ENCODE results near the gene MUC6.

MUC6 gene

DNA sequence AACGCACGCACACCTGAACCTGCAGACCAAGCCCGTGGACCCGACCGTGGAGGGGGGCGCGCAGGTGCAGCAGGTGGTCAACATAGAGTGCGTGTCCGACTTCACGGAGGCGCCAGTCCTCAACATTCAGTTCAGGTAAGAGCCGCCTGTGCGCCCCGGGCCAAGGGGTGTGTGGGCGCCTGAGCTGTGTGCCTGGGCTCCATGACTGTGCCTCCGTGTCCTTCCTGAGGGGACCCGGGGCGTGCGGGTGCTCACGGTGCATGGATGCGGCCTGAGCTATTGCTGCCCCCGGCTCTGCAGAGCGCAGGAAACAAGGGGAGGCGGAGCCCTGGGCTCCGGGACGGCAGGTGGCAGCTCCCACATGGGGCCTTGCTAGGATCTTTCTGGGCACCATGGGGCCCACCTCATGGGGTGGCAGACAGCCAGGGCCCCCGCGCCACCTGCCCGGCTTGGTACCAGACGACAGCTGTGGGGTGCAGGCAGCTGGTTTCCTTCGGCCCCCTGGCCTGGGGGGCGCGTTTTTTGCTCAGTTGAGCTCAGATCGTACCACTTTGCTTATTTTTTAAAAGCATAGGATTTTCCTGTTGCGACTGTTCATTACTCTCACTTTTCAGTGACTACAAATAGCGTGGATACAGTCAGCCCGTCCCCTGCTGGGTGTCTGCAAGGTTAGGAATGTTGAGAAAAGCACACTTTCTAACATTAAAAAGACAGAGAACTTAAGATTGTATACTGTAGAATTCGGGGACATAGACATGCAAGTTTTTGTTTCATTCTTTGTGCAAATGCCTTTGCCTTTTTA, 28.3 kb downstream of the MUC6 start:
- no peak for DNase-seq (ENCODE audit: low read depth in 2 of 2)

- DNase-seq (ENCODE audit: low read depth in 2 of 2), result no peak
Observed at GRCh38 chr11:1007279-1007678, 29.2 kb downstream of the MUC6 start.

GRCh38 chr11:1006762-1007161, 29.8 kb downstream of the MUC6 start:
- DNase-seq (ENCODE audit: low read depth in 2 of 2), result no peak

GRCh38 chr11:1005928-1006327, 30.6 kb downstream of the MUC6 start:
- DNase-seq (ENCODE audit: low read depth in 2 of 2), result no peak

GRCh38 chr11:1003159-1003558, 33.4 kb downstream of the MUC6 start:
- DNase-seq (ENCODE audit: low read depth in 2 of 2), result no peak

GRCh38 chr11:1002406-1002984, 34.0 kb downstream of the MUC6 start:
- DNase-seq (ENCODE audit: low read depth in 2 of 2), result no peak

DNA sequence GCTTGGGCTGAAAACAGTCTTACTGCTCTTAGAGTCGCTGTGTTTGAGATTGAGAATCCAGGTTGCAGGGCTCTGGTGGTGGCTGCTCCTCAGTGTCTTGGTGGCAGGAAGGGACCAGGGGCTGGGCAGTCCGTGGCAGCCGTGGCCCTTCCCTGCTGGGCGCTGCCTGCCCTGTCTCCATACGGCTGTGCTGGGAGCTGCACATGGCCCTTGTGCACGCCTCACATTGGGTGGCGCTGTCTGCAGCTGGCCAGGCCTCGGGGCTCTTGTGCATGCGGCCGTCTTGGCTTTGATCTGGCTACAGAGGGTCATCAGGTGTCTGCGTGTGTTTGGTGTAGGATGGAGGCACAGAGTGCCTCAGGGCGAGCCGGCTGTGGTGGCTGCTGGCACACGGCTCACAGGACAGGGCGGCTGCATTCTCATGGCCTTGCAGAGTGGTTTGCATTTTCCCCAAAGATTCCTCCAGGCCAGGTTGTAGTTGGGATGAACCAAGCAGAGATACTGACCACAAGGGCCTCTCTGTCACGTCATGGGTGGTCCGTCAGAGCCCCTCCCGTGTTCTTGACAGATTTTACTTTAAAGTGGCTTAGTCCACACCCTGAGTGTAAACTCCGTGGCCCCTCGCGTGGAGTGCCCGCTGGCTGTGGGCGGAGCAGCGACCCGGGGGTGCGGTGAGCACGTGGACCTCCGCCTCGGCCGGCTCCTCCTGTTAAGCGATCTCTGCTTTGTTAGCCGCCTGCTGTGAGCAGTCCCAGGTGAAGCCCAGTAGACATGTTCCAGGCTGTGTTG, 34.7 kb downstream of the MUC6 start:
- no peak for DNase-seq (ENCODE audit: low read depth in 2 of 2)

GRCh38 chr11:1000357-1001278, 35.9 kb downstream of the MUC6 start:
- DNase-seq (ENCODE audit: low read depth in 2 of 2), result no peak

- DNase-seq (ENCODE audit: low read depth in 2 of 2), result no peak
Observed at GRCh38 chr11:999009-999408, 37.5 kb downstream of the MUC6 start.

GRCh38 chr11:997907-998306, 38.6 kb downstream of the MUC6 start:
- DNase-seq (ENCODE audit: low read depth in 2 of 2), result no peak

DNA sequence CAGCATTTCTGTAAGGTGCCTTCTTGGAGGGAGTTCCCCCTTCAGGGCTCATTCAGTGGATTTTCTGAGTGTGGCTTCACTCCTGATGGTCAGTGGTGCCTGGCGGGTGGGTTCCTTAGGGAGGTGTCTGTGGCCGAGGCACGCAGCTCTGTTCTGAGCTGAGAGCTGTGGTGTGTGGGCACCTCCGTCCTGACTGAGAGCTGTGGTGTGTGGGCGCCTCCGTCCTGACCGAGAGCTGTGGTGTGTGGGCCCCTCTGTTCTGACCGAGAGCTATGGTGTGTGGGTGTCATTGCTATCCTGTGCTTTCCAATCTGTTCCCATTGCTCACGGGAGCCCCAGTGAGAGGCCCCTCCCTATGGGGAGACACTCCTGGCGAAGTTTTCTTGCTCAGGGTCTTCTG, 39.8 kb downstream of the MUC6 start:
- DNase-seq (ENCODE audit: low read depth in 2 of 2), result no peak

DNA sequence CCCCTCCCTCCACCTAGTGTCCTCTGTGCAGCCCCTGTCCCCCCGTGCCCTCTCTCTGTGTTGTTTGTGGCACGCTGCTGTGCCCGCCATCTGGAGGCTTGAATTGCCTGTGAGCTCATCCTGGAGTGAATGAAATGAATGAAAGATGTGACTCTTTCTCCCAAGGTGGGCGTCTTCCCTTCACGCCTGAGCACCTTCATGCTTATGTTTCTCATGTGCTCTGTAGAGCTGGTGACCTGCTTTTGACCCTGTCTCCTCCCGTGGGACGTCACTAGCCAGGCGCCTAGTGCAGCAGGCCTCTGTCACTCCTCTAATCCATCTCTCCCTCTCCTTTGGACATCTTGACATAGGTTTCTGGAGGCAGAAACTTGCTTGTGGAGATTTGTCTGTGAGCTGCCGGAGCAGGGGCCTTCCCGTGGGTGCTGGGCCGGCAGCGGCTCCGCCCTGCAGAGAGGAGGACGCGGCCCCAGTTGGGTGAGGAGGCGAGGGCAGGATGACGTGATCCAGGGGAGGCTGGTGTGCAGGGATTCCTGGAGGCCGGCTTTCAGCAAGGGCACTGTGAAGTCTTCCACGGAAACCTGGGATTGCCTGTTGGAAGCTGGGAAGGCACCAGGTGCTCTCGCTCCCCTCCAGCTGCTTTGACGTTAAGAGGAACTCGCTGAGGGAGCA, 40.6 kb downstream of the MUC6 start:
- DNase-seq (ENCODE audit: low read depth in 2 of 2), result no peak

GRCh38 chr11:995044-995751, 41.3 kb downstream of the MUC6 start:
- no peak for DNase-seq (ENCODE audit: low read depth in 2 of 2)

DNA sequence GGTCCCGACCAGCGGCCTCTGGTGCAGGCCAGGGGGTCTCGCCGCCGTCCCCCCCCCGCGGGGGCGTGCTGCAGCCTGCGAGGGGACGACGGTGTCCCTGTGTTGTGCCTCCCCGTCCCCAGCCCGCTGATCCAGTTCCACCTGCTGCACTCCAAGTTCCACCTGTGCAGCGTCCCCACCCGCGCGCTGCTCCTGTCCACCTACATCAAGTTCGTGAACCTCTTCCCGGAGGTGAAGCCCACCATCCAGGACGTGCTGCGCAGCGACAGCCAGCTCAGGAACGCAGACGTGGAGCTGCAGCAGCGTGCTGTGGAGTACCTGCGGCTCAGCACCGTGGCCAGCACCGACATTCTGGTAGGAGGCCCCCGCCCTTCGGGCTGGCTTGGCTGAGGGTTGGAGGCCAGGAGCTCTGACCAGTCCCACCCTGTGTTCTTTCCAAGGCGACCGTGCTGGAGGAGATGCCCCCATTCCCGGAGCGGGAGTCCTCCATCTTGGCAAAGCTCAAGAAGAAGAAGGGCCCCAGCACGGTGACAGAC, 42.8 kb downstream of the MUC6 start:
- no peak for DNase-seq (ENCODE audit: low read depth in 2 of 2)

GRCh38 chr11:992577-992976, 43.9 kb downstream of the MUC6 start:
- no peak for DNase-seq (ENCODE audit: low read depth in 2 of 2)

DNA sequence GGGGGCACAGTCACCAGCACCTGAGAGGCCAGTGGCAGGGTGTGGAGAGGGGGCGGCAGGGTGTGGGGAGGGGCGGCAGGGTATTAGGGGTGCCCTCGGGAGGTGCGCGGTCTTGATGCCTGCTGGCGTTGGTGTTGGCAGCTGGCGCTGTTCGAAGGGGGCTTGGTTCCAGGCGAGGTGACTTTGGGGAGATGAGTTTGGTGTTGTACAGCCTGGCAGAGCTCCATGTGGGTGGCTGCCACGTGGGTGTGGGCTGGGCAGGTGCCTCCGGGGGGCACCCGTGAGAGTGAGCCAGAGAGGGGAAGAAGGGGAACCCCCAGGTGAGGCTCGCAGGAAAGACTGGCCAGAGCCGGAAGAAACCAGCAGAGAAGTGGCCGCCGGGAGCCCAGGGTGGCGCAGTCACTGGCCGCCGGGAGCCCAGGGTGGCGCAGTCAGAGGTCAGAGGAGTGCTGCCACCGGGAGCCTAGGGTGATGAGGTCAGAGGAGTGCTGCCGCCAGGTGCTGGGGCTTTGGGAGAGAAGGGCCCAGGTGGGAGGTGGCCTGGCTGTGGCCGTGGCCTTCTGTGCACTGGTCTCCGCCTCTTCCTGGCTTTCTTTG, 44.7 kb downstream of the MUC6 start:
- DNase-seq (ENCODE audit: low read depth in 2 of 2), result no peak

DNA sequence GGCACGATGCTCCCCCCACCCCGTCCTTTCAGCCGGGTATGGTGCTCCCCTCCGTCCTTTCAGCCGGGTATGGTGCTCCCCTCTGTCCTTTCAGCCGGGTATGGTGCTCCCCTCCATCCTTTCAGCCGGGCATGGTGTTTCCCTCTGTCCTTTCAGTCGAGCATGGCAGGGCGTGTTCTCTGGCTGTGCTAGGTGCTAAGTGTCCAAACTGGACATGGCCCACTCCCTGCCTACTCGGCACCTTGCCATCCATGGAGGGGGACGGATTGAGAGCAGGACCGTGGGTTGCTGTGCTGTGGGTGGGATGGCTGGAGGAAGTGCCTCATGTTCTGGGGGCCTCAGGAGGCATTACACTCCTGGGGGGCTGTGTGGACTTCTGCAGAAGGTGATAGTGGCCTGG, 45.5 kb downstream of the MUC6 start:
- no peak for DNase-seq (ENCODE audit: low read depth in 2 of 2)

DNA sequence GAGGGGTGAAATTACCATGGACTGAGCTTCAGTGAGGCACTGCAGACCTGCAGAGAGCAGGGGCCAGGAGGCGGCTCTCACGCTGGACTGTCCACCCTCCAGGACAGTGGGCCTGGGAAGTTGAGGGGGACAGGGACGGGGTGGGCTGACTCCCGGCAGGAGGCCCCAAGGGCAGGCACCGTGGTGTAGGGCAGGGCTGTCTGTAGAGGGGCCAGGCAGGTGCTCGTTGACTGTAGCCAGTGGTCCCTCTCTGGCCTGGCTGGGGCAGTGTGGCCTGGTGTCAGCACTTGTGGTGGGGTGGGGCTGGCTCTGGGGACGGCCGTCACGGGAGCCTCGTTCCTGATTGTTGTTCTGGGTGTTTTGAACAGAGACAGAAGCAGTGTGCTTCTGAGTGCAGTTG, 46.4 kb downstream of the MUC6 start:
- DNase-seq (ENCODE audit: low read depth in 2 of 2), result no peak

GRCh38 chr11:987671-988070, 48.8 kb downstream of the MUC6 start:
- no peak for DNase-seq (ENCODE audit: low read depth in 2 of 2)

- DNase-seq (ENCODE audit: low read depth in 2 of 2), result no peak
Observed at GRCh38 chr11:986952-987305, 49.6 kb downstream of the MUC6 start.
